Measurements from ENCODE around the gene OR56A5.
"Not testable (repeated sequence)": the region's sequence is repeated elsewhere in the genome, so short reads cannot be mapped to it uniquely, and the experiment has no call there.

Gene OR56A5

DNA sequence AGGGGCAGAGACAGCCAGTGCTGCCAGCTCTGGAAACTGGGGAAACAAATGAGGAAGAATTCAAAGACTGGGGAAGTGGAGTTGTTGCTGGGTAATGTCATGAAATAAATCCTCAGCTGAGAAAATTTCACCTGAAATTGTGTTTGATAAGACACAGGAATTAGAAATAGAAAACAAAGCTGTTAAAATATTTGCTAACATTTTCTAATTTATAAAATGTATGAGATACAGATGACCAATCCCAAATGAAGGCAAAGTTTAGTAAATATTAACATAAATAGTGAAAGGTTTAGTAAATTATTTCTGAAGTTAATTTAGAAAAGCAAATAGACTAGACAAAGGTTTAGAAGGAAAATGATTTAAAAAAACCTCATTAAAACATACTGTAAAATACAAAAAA lies at the start of gene OR56A5:
TSS of gene OR56A5 (minus strand) at position 101 of the 400 bp plus-strand sequence. CDS start at position 101, 0 bp downstream.
- no peak for DNase-seq

GRCh38 chr11:6013042-6013441 lies 44.7 kb upstream of the OR56A5 start:
- DNase-seq = no peak

GRCh38 chr11:6012035-6012668 lies 43.9 kb upstream of the OR56A5 start:
- DNase-seq = no peak

DNA sequence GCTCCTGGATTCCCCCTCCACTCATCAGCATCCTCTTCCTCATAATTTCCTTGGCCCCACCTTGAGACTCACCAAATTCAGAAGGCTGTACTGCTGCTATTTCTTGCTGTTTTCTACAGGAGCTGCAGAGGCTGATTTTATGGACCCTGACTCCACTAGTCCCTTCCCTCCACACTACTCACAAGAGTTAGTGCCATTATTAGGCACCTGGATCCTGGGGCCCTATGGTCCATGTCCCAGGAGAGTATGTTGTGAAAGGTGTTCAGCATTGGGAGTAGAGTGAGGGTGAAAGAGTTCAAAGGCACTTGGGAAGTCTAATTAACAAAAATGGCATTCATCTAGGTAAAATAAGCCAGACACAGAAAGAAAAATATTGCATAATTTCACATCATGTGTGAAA lies 38.6 kb upstream of the OR56A5 start, which contains the start of gene OR56A4:
TSS of gene OR56A4 (minus strand) at position 101 of the 400 bp plus-strand sequence. CDS start 3,954 bp downstream, outside the sequence.
- no peak for DNase-seq

DNA sequence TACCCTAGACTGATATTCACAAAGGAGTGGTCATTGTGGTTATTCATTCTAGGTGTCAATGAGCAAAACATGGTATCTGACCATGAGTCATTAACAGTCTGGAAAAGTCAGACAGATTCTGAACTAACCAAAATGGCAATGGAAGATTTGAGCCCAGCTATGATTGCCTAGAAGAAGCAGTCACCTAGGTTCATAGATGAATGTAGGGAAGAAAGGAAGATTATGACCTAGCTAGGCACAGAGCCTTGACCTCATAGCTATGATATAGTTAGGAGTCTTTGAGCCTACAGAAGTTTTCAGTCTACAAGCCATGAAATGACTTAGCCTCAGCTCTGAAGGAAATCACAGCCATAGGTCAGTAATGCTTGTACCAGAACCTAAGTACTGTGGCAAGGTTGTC lies 38.1 kb upstream of the OR56A5 start:
- DNase-seq = no peak

DNA sequence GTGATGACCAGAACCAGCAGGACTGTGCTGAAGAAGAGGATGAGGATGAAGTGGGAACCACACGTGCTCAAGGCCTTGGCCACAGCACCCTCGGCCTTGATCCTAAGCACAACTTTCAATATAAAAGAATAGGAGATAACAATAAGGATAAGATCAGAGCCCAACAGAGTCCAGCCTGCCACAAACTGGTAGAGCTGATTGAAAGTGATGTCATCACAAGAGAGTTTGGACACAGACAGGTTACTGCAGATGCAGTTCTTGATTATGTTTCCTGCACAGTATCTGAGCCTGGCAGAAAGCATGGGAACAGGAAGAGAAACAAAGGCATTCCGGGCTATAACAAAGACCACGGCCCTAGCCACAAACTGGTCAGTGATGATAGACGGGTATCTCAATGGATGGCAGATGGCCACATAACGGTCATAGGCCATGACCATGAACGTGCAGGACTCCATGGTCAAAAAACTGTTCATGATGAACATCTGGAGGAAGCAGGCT lies 34.0 kb upstream of the OR56A5 start:
- no peak for DNase-seq

GRCh38 chr11:5994791-5995190 lies 26.5 kb upstream of the OR56A5 start:
- no peak for DNase-seq

DNA sequence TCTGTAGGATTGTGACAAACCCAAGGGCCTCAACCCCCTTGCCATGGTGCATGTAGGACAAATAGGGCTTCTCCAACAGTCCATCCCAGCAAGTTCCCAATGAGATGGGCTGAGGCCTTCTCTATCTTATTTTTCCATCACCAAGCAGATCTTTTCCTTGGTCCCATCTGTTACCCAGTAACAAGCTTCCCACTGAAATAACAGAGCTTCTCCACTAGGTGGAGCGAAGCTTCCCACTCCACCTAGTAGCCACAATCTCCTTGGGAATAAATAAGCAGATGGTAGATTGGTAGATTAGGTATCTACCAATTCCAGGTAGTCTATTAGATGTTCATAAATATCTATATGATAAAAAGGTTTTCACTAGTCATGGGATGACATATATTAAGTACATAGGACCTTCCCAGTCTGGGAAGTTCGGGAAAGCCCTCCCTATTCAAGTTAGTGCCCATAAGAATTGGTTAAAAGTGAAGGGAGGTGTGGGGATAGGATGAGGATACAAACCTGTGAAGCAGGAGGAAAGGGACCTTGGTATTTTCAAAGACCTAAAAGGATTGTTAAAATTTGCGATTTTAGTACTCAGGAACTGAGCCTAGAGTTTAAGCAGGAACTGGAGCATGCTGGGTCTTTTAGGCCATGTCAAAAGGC lies 24.4 kb upstream of the OR56A5 start:
- DNase-seq = no peak

- no peak for DNase-seq
Measured at GRCh38 chr11:5992150-5992549, 23.9 kb upstream of the OR56A5 start.

DNA sequence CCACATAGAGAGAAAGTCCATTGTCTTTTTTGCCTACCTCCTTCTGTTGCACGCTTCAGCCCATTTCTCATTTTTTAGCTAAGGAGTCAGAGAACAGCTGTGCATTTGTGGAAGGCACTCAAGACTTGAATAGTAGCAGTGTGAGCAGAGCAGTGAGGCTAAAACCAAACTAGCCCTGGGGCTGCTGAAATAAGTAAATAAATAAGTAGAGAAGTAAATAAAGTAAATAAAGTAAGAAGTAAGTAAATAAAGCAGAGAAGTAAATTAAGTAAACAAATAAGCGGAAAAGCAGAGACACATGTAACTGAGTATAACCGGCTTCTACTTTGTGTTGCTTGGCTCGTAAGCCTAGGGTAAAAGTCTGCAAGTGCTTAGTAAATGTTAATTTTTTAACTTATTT lies 20.9 kb upstream of the OR56A5 start:
- DNase-seq = no peak

GRCh38 chr11:5986885-5987284 lies 18.6 kb upstream of the OR56A5 start, which contains the start of gene OR52L1:
OR52L1 (minus strand) TSS chr11:5986985; CDS start chr11:5986930, 55 bp downstream.
- DNase-seq = no peak

DNA sequence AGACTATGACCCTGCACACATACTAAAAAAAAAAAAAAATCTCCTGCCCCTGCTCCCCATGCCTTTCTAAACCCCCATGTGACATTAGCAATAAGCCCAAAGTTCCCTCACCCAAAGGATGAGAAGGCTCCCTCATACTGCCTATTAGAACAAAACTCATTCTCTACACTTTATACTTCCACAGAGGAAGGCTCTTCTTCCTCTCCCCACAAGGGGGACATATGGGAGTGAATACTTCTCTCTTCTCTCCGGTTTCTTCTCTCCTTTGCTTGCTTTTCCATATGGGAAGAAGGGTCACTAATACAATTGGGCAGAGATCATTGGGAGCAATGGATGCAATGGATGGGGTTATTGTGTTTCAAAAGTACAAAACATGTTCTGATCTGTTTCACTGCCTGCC lies 15.1 kb upstream of the OR56A5 start:
- no peak for DNase-seq

- no peak for DNase-seq
Measured at GRCh38 chr11:5973530-5973929, 5.2 kb upstream of the OR56A5 start.

GRCh38 chr11:5967708-5968107 lies 586 bp downstream of the OR56A5 start:
- no peak for DNase-seq

DNA sequence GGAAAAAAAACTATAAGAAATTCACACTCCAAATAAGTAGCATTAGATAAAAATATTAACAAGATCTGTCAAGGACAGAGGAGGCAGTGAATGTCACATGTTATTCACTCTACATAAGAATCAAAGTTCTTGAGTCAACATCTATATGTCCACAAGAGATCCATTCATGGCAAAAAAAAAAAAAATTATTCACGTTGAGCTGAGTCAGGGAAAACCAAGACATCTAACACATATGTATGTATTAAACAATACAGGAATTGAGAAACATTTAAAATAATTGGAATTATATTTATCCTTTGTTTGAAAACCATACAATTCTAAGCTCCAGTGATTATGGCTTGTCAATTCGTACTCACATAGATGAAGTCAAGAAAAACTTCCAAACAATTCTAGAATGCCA lies 1.3 kb downstream of the OR56A5 start:
- no peak for DNase-seq

DNA sequence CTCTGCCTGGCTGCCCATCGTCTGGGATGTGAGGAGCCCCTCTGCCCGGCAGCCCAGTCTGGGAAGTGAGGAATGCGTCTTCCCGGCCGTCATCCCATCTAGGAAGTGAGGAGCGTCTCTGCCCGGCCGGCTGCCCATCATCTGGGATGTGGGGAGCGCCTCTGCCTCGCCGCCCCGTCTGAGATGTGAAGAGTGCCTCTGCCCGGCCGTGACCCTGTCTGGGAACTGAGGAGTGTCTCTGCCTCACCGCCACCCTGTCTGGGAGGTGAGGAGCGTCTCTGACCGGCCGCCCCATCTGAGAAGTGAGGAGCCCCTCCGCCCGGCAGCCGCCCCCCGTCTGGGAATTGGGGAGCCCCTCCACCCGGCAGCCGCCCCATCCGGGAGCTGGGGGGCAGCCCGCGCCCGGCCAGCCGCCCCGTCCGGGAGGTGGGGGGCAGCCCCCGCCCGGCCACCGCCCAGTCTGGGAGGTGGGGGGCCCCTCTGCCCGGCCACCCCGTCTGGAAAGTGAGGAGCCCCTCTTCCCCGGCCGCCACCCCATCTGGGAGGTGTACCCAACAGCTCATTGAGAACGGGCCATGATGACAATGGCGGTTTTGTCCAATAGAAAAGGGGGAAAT lies 7.5 kb downstream of the OR56A5 start:
- not testable (repeated sequence) for DNase-seq

DNA sequence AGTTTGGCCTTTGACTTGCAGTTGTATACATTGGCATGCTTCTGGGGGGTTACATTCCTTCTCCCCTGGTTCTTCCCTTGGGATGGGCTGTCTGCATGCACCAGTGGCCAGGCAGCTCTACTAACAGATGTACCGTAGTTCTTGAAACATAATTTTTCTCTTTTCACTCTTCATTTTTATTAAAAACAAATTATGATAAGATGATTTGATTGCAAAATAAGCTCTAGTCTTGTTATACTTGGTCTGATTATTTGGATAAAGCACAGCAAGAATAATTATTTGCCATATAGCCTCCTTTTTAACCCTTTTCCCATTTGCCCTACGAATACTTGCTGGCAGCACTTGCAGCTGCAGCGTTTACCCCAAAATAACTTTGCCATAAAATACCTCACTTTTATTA lies 12.7 kb downstream of the OR56A5 start:
- DNase-seq = no peak

- DNase-seq = no peak
Measured at GRCh38 chr11:5941951-5942350, 26.3 kb downstream of the OR56A5 start, which contains the start of gene OR56A3. OR56A3 (plus strand) TSS chr11:5942251; CDS start chr11:5947347, 5,096 bp downstream.

GRCh38 chr11:5940748-5941147 lies 27.5 kb downstream of the OR56A5 start:
- DNase-seq = no peak

DNA sequence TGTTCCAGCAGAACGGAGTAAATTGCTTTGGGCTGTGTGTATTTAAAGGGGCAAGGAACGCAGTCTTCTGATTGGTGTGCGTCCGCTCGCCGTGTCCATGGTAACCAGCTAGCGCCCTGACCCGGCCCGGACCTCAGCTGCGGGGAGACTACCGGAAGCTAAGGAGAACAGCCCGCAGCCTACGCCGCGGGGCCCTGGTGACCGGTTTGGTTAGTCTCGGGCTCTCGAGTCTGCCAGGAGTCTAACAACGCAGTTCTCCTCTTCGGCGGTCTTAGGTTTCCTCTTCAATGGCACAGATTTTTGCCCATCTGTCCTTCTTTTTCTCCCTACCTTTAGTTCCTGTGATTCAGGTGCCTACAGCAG lies 29.7 kb downstream of the OR56A5 start:
- DNase-seq = peak; percentile 58

GRCh38 chr11:5937868-5938602 lies 30.3 kb downstream of the OR56A5 start:
- DNase-seq = peak; percentile 25

DNA sequence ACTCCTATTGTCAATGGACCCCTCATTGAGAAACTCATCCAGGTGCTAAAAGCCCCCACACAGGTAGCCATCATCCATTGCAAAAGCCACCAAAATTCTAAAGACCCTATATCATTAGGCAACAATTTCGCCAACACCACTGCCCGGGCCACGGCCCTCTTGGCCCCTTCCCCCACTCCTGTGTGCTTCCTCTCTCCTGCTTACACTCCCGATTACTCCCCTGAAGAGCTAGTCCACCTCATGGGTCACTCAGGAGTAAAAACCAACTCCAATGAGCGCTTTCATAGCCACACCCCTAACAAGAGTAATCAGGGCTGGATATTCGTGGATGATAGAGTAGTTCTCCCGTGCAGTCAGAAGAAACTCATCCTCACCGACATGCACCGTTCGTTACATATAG lies 35.2 kb downstream of the OR56A5 start:
- no peak for DNase-seq

DNA sequence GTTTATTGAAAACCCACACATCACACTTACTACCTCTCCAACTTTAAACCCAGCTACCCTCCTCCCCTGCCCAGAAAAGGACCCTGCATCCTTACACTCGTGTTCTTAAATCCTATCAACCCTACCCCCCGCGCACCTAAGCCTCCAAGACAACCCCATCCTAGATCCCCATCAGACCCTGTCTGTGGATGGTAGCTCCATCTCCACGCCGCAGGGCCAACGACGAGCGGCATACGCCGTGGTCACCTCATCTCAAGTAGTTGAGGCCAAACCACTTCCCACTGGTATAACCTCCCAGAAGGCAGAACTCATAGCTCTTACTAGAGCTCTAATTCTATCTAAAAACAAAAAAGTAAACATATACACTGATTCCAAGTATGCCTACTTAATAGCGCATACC lies 35.6 kb downstream of the OR56A5 start:
- no peak for DNase-seq
